ENCODE measurements around the gene HPS4.

DNA sequence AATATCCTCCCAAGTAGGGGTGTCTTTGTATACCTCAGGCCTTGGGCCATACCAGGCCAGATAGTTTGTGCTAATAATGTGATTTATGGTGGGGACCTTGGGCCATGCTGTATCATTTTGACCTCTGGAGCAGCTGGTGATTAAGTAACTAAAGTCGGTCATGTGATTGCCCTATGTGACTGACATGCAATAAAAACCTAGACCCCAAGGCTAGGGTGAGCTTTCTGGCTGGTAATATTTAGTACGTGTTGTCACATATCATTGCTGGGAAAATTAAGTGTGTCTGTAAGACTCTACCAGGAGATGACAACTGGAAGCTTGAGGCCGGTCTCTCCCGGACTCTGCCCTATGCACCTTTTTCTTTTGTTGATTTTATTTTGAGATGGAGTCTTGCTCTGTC, 41.3 kb upstream of the HPS4 start:
- TF ChIP-seq JUN (IDR thresholded peaks at IDR 0.05) (no peak), POLR2A (IDR thresholded peaks at IDR 0.05; ENCODE audit: low read length) (no peak), RFX5 (IDR thresholded peaks at IDR 0.05) (no peak), MAFK (IDR thresholded peaks at IDR 0.05; ENCODE audit: partially characterized antibody) (no peak)
- TF ChIP-seq, protein P1, sequence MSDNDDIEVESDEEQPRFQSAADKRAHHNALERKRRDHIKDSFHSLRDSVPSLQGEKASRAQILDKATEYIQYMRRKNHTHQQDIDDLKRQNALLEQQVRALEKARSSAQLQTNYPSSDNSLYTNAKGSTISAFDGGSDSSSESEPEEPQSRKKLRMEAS (IDR thresholded peaks at IDR 0.05): no peak

Measured in A549 (cell line).